Thyroid gland (tissue), 4 donors: ENCODE data around the gene LSM11.

Source experiments
- POLR2A ChIP-seq, 2 donors: fragments of 450-650 bp; IDR thresholded peaks; one replicate each; pipeline ENCODE4 v1.6.1; 2017; ENCODE audit warnings: antibody characterized with exemption in 2 of 2, mild to moderate bottlenecking in 2 of 2, moderate library complexity in 1 of 2
- TF ChIP-seq, protein P1 (sequence below), 6 experiments: fragments of 200-600 bp in 3 of 6; fragments of 450-650 bp in 3 of 6; sonication (generic) in 3 of 6; IDR thresholded peaks; one replicate each; pipeline ENCODE4 v1.5.1; 2016 to 2019; ENCODE audit warnings: antibody characterized with exemption in 6 of 6, mild to moderate bottlenecking in 2 of 6, inconsistent platforms in 1 of 6, moderate library complexity in 1 of 6

GRCh38 chr5:157710431-157710830 lies 33.1 kb upstream of the LSM11 start:
- TF ChIP-seq POLR2A (IDR thresholded peaks at IDR 0.05) = no peak
- TF ChIP-seq, protein P1, sequence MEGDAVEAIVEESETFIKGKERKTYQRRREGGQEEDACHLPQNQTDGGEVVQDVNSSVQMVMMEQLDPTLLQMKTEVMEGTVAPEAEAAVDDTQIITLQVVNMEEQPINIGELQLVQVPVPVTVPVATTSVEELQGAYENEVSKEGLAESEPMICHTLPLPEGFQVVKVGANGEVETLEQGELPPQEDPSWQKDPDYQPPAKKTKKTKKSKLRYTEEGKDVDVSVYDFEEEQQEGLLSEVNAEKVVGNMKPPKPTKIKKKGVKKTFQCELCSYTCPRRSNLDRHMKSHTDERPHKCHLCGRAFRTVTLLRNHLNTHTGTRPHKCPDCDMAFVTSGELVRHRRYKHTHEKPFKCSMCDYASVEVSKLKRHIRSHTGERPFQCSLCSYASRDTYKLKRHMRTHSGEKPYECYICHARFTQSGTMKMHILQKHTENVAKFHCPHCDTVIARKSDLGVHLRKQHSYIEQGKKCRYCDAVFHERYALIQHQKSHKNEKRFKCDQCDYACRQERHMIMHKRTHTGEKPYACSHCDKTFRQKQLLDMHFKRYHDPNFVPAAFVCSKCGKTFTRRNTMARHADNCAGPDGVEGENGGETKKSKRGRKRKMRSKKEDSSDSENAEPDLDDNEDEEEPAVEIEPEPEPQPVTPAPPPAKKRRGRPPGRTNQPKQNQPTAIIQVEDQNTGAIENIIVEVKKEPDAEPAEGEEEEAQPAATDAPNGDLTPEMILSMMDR (IDR thresholded peaks at IDR 0.05) = no peak
